ENCODE measurements around the gene EPB41L2.

EPB41L2 gene

GRCh38 chr6:130908958-130909357 is 154.1 kb downstream of the EPB41L2 start:
- no peak overlapping the region for H3K4me3 ChIP-seq (ENCODE audit: low read depth, low read length)
- H3K4me1 ChIP-seq (ENCODE audit: control insufficient read depth, insufficient read depth, low read length): peaks cover 2% of the 10 kb centered on the region
- H3K9me3 ChIP-seq (ENCODE audit: control insufficient read depth, insufficient read depth, low read length): no peaks in the 10 kb centered on the region

DNA sequence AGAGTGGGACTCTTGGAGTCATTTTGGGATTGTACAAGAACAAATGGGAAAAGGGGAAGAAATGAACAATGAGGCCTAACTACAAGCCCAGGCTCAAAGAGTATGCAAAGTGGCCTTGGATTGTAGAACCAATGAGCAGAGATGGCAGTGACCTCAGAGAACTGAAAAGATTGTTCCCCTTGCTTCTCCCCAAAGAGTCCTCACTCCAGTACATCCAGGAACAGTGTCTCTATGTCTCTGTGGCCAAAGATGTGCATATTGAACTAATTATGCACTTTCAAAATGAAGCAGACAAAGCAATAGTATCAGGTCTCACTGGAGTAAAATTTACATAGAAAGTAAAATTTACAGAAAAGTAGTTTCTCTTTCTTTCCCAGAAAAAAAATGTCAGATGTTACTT is 154.9 kb downstream of the EPB41L2 start:
- no peak overlapping the region for H3K4me3 ChIP-seq (ENCODE audit: low read depth, low read length)
- H3K9me3 ChIP-seq (ENCODE audit: control insufficient read depth, insufficient read depth, low read length): no peaks in the 10 kb centered on the region
- H3K27me3 ChIP-seq (ENCODE audit: control insufficient read depth, insufficient read depth, low read length): no peaks in the 10 kb centered on the region
- H3K36me3 ChIP-seq (ENCODE audit: control insufficient read depth, insufficient read depth, low read length): no peaks in the 10 kb centered on the region
- peaks cover 1% of the 10 kb centered on the region for H3K4me1 ChIP-seq (ENCODE audit: control insufficient read depth, insufficient read depth, low read length)
- no peak overlapping the region for H3K9ac ChIP-seq (ENCODE audit: low read depth, low read length)

More at GRCh38 chr6:130908958-130909357, 154.1 kb downstream of the EPB41L2 start:
- no peak overlapping the region for H3K9ac ChIP-seq (ENCODE audit: low read depth, low read length)
- H3K36me3 ChIP-seq (ENCODE audit: control insufficient read depth, insufficient read depth, low read length): no peaks in the 10 kb centered on the region
- H3K27me3 ChIP-seq (ENCODE audit: control insufficient read depth, insufficient read depth, low read length): no peaks in the 10 kb centered on the region

DNA sequence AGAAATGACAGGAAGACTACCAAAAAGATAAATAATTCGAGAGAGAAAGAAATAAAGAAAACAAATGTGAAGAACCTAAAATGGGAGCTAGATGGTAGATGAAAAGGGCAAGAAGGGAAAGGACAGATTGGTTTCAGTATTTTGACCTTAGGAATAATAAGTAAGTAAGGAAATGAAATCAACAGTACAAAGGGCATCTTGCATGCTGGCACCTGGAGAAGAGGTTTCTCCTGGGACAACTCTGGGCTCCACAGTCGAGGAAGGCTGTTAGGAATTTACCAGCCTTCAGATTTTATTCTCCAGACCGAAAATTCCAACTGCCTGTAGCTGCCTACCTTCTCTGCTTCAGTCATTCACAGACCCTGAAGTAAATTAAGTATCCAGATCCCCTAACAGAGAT is 155.4 kb downstream of the EPB41L2 start:
- Histone ChIP-seq H3K9ac (ENCODE audit: low read depth, low read length) (no peak overlapping the region), H3K4me1 (ENCODE audit: control insufficient read depth, insufficient read depth, low read length) (peaks cover under 1% of the 10 kb centered on the region), H3K36me3 (ENCODE audit: control insufficient read depth, insufficient read depth, low read length) (no peaks in the 10 kb centered on the region), H3K4me3 (ENCODE audit: low read depth, low read length) (no peak overlapping the region), H3K27me3 (ENCODE audit: control insufficient read depth, insufficient read depth, low read length) (no peaks in the 10 kb centered on the region), H3K9me3 (ENCODE audit: control insufficient read depth, insufficient read depth, low read length) (no peaks in the 10 kb centered on the region)

- Histone ChIP-seq H3K4me1 (ENCODE audit: control insufficient read depth, insufficient read depth, low read length) (peaks cover 2% of the 10 kb centered on the region), H3K36me3 (ENCODE audit: control insufficient read depth, insufficient read depth, low read length) (no peaks in the 10 kb centered on the region), H3K9ac (ENCODE audit: low read depth, low read length) (no peak overlapping the region), H3K4me3 (ENCODE audit: low read depth, low read length) (no peak overlapping the region), H3K9me3 (ENCODE audit: control insufficient read depth, insufficient read depth, low read length) (no peaks in the 10 kb centered on the region), H3K27me3 (ENCODE audit: control insufficient read depth, insufficient read depth, low read length) (no peaks in the 10 kb centered on the region)
Measured at GRCh38 chr6:130906736-130907381, 156.2 kb downstream of the EPB41L2 start.

- Histone ChIP-seq H3K4me1 (ENCODE audit: control insufficient read depth, insufficient read depth, low read length) (peaks cover 2% of the 10 kb centered on the region), H3K27me3 (ENCODE audit: control insufficient read depth, insufficient read depth, low read length) (no peaks in the 10 kb centered on the region), H3K36me3 (ENCODE audit: control insufficient read depth, insufficient read depth, low read length) (no peaks in the 10 kb centered on the region), H3K4me3 (ENCODE audit: low read depth, low read length) (no peak overlapping the region), H3K9ac (ENCODE audit: low read depth, low read length) (no peak overlapping the region), H3K9me3 (ENCODE audit: control insufficient read depth, insufficient read depth, low read length) (no peaks in the 10 kb centered on the region)
Measured at GRCh38 chr6:130903602-130904001, 159.4 kb downstream of the EPB41L2 start.

DNA sequence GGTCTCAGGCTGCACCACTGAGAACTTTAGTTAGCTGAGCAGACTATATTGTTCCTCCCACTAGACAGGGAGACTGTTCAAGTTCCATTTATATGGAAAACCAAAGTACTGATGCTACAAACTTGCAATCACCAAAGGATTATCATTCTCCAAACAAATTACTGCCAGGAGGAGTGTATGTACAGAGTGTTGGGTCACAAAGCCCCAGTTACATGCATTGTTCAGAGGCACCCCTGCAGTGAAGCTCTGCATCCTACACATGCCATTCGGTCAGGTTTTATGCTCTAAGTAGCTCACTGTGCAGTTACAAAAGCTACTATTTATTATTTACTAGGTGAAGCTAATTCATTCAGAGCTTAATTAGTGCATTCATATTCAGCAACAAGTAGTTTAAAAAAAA is 160.0 kb downstream of the EPB41L2 start:
- H3K4me3 ChIP-seq (ENCODE audit: low read depth, low read length): no peak overlapping the region

DNA sequence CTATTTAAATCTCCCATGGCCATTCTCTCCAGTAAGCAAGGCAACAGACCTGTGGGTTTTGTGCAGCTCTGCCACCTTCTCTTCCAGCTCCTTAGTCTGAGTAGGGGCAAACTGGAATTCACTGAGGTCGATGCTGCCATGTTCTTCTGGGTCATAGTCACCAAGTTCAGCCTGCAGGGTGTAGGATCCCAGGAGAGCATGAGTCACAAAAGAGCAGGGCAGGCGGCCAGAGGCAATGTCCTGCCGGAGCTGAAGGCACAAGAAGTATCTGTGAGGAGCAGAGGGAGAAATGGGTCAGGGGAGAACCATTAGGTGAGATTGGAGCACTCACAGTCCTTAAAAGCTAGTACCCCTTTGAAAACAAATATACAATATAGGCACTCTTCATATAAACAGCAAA is 162.1 kb downstream of the EPB41L2 start:
- Histone ChIP-seq H3K9ac (ENCODE audit: low read depth, low read length) (no peak overlapping the region), H3K27me3 (ENCODE audit: control insufficient read depth, insufficient read depth, low read length) (no peaks in the 10 kb centered on the region), H3K36me3 (ENCODE audit: control insufficient read depth, insufficient read depth, low read length) (no peaks in the 10 kb centered on the region), H3K4me1 (ENCODE audit: control insufficient read depth, insufficient read depth, low read length) (peaks cover 2% of the 10 kb centered on the region), H3K4me3 (ENCODE audit: low read depth, low read length) (no peak overlapping the region), H3K9me3 (ENCODE audit: control insufficient read depth, insufficient read depth, low read length) (no peaks in the 10 kb centered on the region)

More for the DNA sequence above, 160.0 kb downstream of the EPB41L2 start:
- no peaks in the 10 kb centered on the region for H3K9me3 ChIP-seq (ENCODE audit: control insufficient read depth, insufficient read depth, low read length)
- no peak overlapping the region for H3K9ac ChIP-seq (ENCODE audit: low read depth, low read length)
- H3K36me3 ChIP-seq (ENCODE audit: control insufficient read depth, insufficient read depth, low read length): no peaks in the 10 kb centered on the region
- H3K27me3 ChIP-seq (ENCODE audit: control insufficient read depth, insufficient read depth, low read length): no peaks in the 10 kb centered on the region
- H3K4me1 ChIP-seq (ENCODE audit: control insufficient read depth, insufficient read depth, low read length): peaks cover 2% of the 10 kb centered on the region

DNA sequence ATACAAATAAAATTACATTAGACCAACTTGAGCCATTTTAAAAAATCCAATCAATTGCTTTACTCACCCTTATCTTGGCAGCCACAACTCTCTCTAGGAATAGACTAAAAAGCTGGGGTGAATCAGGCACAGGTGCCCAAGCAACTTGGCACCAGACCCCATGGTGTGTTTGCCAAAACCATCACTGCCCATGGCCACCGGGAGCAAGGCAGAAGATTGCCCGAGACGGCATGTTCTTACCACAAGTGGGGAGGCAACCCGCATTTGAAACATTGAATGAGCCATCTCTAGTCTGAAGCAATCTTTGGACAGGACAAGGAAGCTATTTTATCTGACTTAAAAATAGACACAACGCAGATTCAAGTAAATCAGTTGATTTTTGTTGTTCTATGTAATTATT is 166.8 kb downstream of the EPB41L2 start:
- Histone ChIP-seq H3K4me3 (ENCODE audit: low read depth, low read length) (no peak overlapping the region), H3K4me1 (ENCODE audit: control insufficient read depth, insufficient read depth, low read length) (no peaks in the 10 kb centered on the region), H3K36me3 (ENCODE audit: control insufficient read depth, insufficient read depth, low read length) (no peaks in the 10 kb centered on the region), H3K9me3 (ENCODE audit: control insufficient read depth, insufficient read depth, low read length) (no peaks in the 10 kb centered on the region), H3K9ac (ENCODE audit: low read depth, low read length) (no peak overlapping the region), H3K27me3 (ENCODE audit: control insufficient read depth, insufficient read depth, low read length) (no peaks in the 10 kb centered on the region)

DNA sequence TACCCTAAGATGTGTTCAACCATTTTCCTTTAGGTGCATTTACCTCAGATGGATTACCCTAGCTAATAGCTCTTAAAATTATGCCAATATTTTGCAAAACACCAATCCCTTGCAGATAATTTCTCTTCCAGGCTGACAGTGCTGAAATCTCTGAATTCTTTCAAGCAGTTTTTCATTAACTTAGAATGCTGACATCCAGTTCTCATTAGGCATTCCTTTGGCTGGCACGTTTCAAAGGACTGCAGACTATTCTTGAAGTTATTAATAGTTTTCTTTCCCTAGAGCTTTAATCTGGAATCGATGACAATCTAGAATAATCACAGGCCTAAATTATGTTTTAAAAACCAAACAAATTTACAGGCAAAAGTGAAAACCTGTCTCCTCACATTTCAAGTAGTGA is 167.5 kb downstream of the EPB41L2 start:
- Histone ChIP-seq H3K9me3 (ENCODE audit: control insufficient read depth, insufficient read depth, low read length) (no peaks in the 10 kb centered on the region), H3K9ac (ENCODE audit: low read depth, low read length) (no peak overlapping the region), H3K27me3 (ENCODE audit: control insufficient read depth, insufficient read depth, low read length) (no peaks in the 10 kb centered on the region), H3K4me1 (ENCODE audit: control insufficient read depth, insufficient read depth, low read length) (no peaks in the 10 kb centered on the region), H3K36me3 (ENCODE audit: control insufficient read depth, insufficient read depth, low read length) (no peaks in the 10 kb centered on the region), H3K4me3 (ENCODE audit: low read depth, low read length) (no peak overlapping the region)

DNA sequence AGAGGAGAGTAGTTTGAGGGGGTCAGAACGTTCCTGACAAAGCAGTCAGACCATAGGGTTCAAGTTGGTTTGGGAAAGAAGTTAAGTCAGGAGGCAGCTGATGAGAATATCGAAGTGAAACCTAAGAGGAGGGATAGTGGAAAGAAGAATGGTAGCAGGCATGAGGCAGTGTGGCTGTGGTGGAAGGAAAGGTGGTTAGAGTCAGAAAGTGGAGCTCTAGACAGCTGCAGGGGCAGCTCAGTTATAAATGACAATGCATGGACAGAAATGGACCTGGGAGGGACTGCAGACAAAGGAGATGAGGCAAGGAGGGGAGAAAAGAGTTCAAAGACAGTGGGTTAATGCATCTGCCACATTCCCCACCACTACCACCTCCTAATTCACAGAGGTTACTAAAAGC is 169.3 kb downstream of the EPB41L2 start:
- no peaks in the 10 kb centered on the region for H3K9me3 ChIP-seq (ENCODE audit: control insufficient read depth, insufficient read depth, low read length)
- no peaks in the 10 kb centered on the region for H3K4me1 ChIP-seq (ENCODE audit: control insufficient read depth, insufficient read depth, low read length)
- H3K27me3 ChIP-seq (ENCODE audit: control insufficient read depth, insufficient read depth, low read length): no peaks in the 10 kb centered on the region
- H3K4me3 ChIP-seq (ENCODE audit: low read depth, low read length): no peak overlapping the region
- no peaks in the 10 kb centered on the region for H3K36me3 ChIP-seq (ENCODE audit: control insufficient read depth, insufficient read depth, low read length)
- no peak overlapping the region for H3K9ac ChIP-seq (ENCODE audit: low read depth, low read length)

DNA sequence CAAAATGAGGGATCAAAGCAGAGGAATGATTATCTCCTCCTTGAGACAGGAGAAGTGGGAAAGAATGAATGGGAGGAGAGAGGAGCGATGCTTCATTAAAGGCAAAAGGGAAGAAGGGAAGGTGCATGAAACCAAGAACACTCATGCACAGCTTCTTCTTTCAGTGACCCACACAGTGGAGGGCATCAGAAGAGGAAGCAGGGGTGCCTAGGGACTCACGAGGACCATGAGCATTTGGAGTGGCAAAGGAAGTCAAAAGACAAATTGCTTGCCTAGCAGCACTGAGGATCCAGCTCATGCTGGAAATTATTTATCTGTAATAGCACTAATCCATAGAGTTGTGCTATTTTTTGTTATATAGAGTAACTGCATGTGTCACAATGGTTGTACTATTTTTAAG is 169.8 kb downstream of the EPB41L2 start:
- no peak overlapping the region for H3K4me3 ChIP-seq (ENCODE audit: low read depth, low read length)
- no peak overlapping the region for H3K9ac ChIP-seq (ENCODE audit: low read depth, low read length)
- no peaks in the 10 kb centered on the region for H3K27me3 ChIP-seq (ENCODE audit: control insufficient read depth, insufficient read depth, low read length)
- H3K9me3 ChIP-seq (ENCODE audit: control insufficient read depth, insufficient read depth, low read length): no peaks in the 10 kb centered on the region
- no peaks in the 10 kb centered on the region for H3K36me3 ChIP-seq (ENCODE audit: control insufficient read depth, insufficient read depth, low read length)
- H3K4me1 ChIP-seq (ENCODE audit: control insufficient read depth, insufficient read depth, low read length): no peaks in the 10 kb centered on the region

DNA sequence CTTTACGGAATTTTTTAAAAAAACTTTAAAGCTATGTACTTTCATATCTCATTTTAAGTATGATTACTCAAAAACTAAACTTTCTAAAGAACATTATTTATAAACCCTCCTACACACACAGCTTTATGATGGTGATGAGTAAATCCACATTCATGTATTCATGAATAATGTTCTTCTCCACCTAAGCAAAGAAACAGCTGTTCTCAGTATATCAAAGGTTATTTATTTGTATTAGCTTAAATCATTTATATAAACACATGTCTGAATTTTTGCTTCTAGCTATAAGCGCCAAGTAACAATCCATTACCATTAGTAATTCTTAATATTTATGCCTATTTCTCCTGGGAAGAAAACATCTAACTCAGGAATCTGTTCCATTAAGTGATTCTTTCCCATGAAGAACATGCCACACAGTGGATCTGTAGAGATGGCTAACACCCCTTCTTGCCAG is 172.5 kb downstream of the EPB41L2 start:
- Histone ChIP-seq H3K36me3 (ENCODE audit: control insufficient read depth, insufficient read depth, low read length) (no peaks in the 10 kb centered on the region), H3K4me3 (ENCODE audit: low read depth, low read length) (no peak overlapping the region), H3K4me1 (ENCODE audit: control insufficient read depth, insufficient read depth, low read length) (no peaks in the 10 kb centered on the region)

More for the DNA sequence above, 172.5 kb downstream of the EPB41L2 start:
- no peaks in the 10 kb centered on the region for H3K9me3 ChIP-seq (ENCODE audit: control insufficient read depth, insufficient read depth, low read length)
- no peaks in the 10 kb centered on the region for H3K27me3 ChIP-seq (ENCODE audit: control insufficient read depth, insufficient read depth, low read length)
- no peak overlapping the region for H3K9ac ChIP-seq (ENCODE audit: low read depth, low read length)
